Measurements from ENCODE around the gene NLGN4X. TPM values are rescaled to one million over a fixed set of nuclear protein-coding genes. Genes with fewer than 3 reads are reported as not detected.
"Not testable (repeated sequence)": the region's sequence is repeated elsewhere in the genome, so short reads cannot be mapped to it uniquely, and the experiment has no call there.

The NLGN4X gene
- polyA plus RNA-seq, 1 donor = 2.5 TPM

- no peak for DNase-seq
Measured at GRCh38 chrX:6002056-6002455, 226.6 kb downstream of the NLGN4X start.

- no peak for DNase-seq
Measured at GRCh38 chrX:5998901-5999300, 229.8 kb downstream of the NLGN4X start.

GRCh38 chrX:5998456-5998855 lies 230.2 kb downstream of the NLGN4X start:
- DNase-seq = no peak

GRCh38 chrX:5991393-5991792 lies 237.3 kb downstream of the NLGN4X start:
- no peak for DNase-seq

GRCh38 chrX:5979338-5979737 lies 249.3 kb downstream of the NLGN4X start:
- DNase-seq = no peak

- no peak for DNase-seq
Measured at GRCh38 chrX:5976332-5976731, 252.3 kb downstream of the NLGN4X start.

- no peak for DNase-seq
Measured at GRCh38 chrX:5971300-5971699, 257.4 kb downstream of the NLGN4X start.

- no peak for DNase-seq
Measured at GRCh38 chrX:5965406-5965805, 263.3 kb downstream of the NLGN4X start.

- DNase-seq = no peak
Measured at GRCh38 chrX:5959286-5959685, 269.4 kb downstream of the NLGN4X start.

GRCh38 chrX:5958523-5958922 lies 270.1 kb downstream of the NLGN4X start:
- DNase-seq = no peak

GRCh38 chrX:5957506-5957905 lies 271.2 kb downstream of the NLGN4X start:
- DNase-seq = no peak

- DNase-seq = no peak
Measured at GRCh38 chrX:5936438-5936837, 292.2 kb downstream of the NLGN4X start.

GRCh38 chrX:5928224-5928623 lies 300.4 kb downstream of the NLGN4X start:
- no peak for DNase-seq

GRCh38 chrX:5916945-5917344 lies 311.7 kb downstream of the NLGN4X start:
- no peak for DNase-seq

GRCh38 chrX:5915783-5916182 lies 312.9 kb downstream of the NLGN4X start:
- no peak for DNase-seq

GRCh38 chrX:5907207-5907606 lies 321.5 kb downstream of the NLGN4X start:
- DNase-seq = no peak

GRCh38 chrX:5903586-5904190 lies 325.0 kb downstream of the NLGN4X start:
- DNase-seq = not testable (repeated sequence)

GRCh38 chrX:5898463-5898862 lies 330.2 kb downstream of the NLGN4X start:
- no peak for DNase-seq

- DNase-seq = no peak
Measured at GRCh38 chrX:5891378-5891777, 337.3 kb downstream of the NLGN4X start.

- DNase-seq = no peak
Measured at GRCh38 chrX:5876984-5877596, 351.6 kb downstream of the NLGN4X start.

- DNase-seq = no peak
Measured at GRCh38 chrX:5870238-5870637, 358.4 kb downstream of the NLGN4X start.

GRCh38 chrX:5869786-5870185 lies 358.9 kb downstream of the NLGN4X start:
- DNase-seq = no peak

GRCh38 chrX:5867778-5868177 lies 360.9 kb downstream of the NLGN4X start:
- no peak for DNase-seq

GRCh38 chrX:5857232-5857631 lies 371.4 kb downstream of the NLGN4X start:
- no peak for DNase-seq

GRCh38 chrX:5852941-5853340 lies 375.7 kb downstream of the NLGN4X start:
- DNase-seq = no peak

Data from hindlimb muscle (tissue), 1 donor.